HUES48 (cell line): ENCODE data around the gene ZC3H11A.
"Not testable (repeated sequence)": the region's sequence is repeated elsewhere in the genome, so short reads cannot be mapped to it uniquely, and the experiment has no call there.

ENCODE experiments used
- H3K27ac ChIP-seq: one replicate; pipeline ENCODE4 v1.7.0; 2013; ENCODE audit warnings: low read depth, low read length, inconsistent platforms
- H3K27me3 ChIP-seq: 2 replicates; pipeline ENCODE4 v1.6.1; 2013; ENCODE audit warnings: mild to moderate bottlenecking, low read length; ENCODE audit not compliant: control insufficient read depth, insufficient read depth
- H3K36me3 ChIP-seq: 2 replicates; pipeline ENCODE4 v1.6.1; 2013; ENCODE audit warnings: low read length; ENCODE audit not compliant: control insufficient read depth, insufficient read depth
- H3K4me1 ChIP-seq: 2 replicates; pipeline ENCODE4 v1.6.1; 2013; ENCODE audit warnings: mild to moderate bottlenecking, low read length; ENCODE audit not compliant: control insufficient read depth, insufficient read depth
- H3K4me3 ChIP-seq: 2 replicates; pipeline ENCODE4 v1.5.1; 2013; ENCODE audit warnings: mild to moderate bottlenecking, low read depth, low read length
- H3K9ac ChIP-seq: 2 replicates; pipeline ENCODE4 v1.6.1; 2013; ENCODE audit warnings: mild to moderate bottlenecking, low read depth, low read length, moderate library complexity
- H3K9me3 ChIP-seq: 2 replicates; pipeline ENCODE4 v1.6.1; 2013; ENCODE audit warnings: low read length; ENCODE audit not compliant: control insufficient read depth, insufficient read depth

Gene ZC3H11A

GRCh38 chr1:203805689-203806088 lies 10.3 kb downstream of the ZC3H11A start:
- no peak overlapping the region for H3K4me3 ChIP-seq
- H3K4me1 ChIP-seq, result no peaks in the 10 kb centered on the region
- H3K9ac ChIP-seq, result no peak overlapping the region
- H3K27me3 ChIP-seq, result no peaks in the 10 kb centered on the region
- H3K27ac ChIP-seq, result no peak overlapping the region
- H3K36me3 ChIP-seq, result peaks cover 55% of the 10 kb centered on the region
- no peaks in the 10 kb centered on the region for H3K9me3 ChIP-seq

GRCh38 chr1:203807196-203807595 lies 11.8 kb downstream of the ZC3H11A start:
- H3K9me3 ChIP-seq, result no peaks in the 10 kb centered on the region
- H3K27me3 ChIP-seq, result no peaks in the 10 kb centered on the region
- no peaks in the 10 kb centered on the region for H3K4me1 ChIP-seq
- H3K4me3 ChIP-seq, result no peak overlapping the region
- H3K36me3 ChIP-seq, result peaks cover 49% of the 10 kb centered on the region
- no peak overlapping the region for H3K27ac ChIP-seq
- no peak overlapping the region for H3K9ac ChIP-seq

DNA sequence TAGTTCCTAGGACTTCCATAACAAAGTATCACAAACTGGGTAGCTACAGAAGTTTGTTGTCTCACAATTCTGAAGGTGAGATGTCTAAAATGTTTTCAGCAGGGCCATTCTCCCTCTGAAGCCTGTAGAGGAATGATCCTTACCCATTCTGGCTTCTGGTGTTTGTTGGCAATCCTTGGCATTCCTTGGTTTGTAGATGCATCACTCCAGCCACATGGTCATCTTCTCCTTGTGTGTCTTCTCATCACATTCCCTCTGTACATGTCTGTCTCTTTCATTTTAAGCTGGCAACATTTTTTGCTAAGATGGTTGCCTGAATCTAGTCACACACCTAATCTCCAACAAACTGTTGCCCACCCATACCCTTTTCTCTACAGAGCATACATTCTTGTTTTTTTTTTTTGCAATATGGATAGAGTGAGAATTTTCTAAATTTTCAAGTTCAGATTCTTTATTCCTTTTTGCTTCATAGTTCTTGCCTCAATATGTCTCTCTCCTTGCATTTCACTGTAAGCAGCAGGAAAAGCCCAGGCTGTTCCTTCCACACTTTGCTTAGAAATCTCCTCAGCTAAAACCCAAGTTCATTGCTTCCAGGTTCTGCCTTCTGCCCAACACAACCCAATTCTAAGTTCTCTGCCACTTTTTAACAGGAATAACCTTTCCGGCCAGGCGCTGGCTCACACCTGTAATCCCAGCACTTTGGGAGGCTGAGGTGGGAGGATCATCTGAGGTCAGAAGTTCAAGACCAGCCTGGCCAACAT lies 18.3 kb downstream of the ZC3H11A start:
- no peak overlapping the region for H3K9ac ChIP-seq
- H3K27me3 ChIP-seq, result no peaks in the 10 kb centered on the region
- no peaks in the 10 kb centered on the region for H3K9me3 ChIP-seq
- no peak overlapping the region for H3K4me3 ChIP-seq
- H3K27ac ChIP-seq, result no peak overlapping the region
- peaks cover 64% of the 10 kb centered on the region for H3K36me3 ChIP-seq
- H3K4me1 ChIP-seq, result no peaks in the 10 kb centered on the region

GRCh38 chr1:203818399-203818798 lies 23.0 kb downstream of the ZC3H11A start:
- H3K4me1 ChIP-seq, result no peaks in the 10 kb centered on the region
- H3K27me3 ChIP-seq, result no peaks in the 10 kb centered on the region
- no peak overlapping the region for H3K4me3 ChIP-seq
- peaks cover 88% of the 10 kb centered on the region for H3K36me3 ChIP-seq
- no peak overlapping the region for H3K9ac ChIP-seq
- H3K27ac ChIP-seq, result no peak overlapping the region
- H3K9me3 ChIP-seq, result no peaks in the 10 kb centered on the region

DNA sequence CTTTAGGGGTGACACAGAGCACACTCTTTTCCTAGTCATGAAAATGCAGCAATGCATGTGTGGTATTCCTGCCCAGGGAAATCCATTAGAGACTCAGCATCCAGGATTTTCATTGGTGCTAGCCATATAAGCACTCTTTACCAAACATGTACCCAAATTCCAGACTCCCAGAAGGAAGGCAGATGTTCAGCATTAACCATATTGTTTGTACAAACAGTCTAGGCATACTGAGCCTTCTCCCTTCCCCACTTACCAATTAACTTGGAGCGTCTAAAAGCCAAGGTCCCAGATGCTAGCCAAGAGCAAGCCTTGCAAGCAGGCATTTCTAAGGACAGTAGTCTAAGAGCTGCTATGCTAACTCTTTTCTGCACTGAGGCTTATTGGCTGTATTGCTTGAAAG lies 27.9 kb downstream of the ZC3H11A start:
- H3K9ac ChIP-seq, result no peak overlapping the region
- peaks cover 85% of the 10 kb centered on the region for H3K36me3 ChIP-seq
- H3K9me3 ChIP-seq, result no peaks in the 10 kb centered on the region
- H3K27me3 ChIP-seq, result no peaks in the 10 kb centered on the region
- no peak overlapping the region for H3K4me3 ChIP-seq
- H3K27ac ChIP-seq, result no peak overlapping the region
- no peaks in the 10 kb centered on the region for H3K4me1 ChIP-seq

- no peaks in the 10 kb centered on the region for H3K27me3 ChIP-seq
- H3K36me3 ChIP-seq, result peaks cover 86% of the 10 kb centered on the region
- no peaks in the 10 kb centered on the region for H3K4me1 ChIP-seq
- H3K9ac ChIP-seq, result no peak overlapping the region
- H3K4me3 ChIP-seq, result no peak overlapping the region
- H3K9me3 ChIP-seq, result no peaks in the 10 kb centered on the region
- no peak overlapping the region for H3K27ac ChIP-seq
Measured at GRCh38 chr1:203826175-203826574, 30.8 kb downstream of the ZC3H11A start.

- H3K4me1 ChIP-seq, result no peaks in the 10 kb centered on the region
- no peak overlapping the region for H3K9ac ChIP-seq
- H3K4me3 ChIP-seq, result no peak overlapping the region
- no peaks in the 10 kb centered on the region for H3K9me3 ChIP-seq
- H3K27ac ChIP-seq, result no peak overlapping the region
- H3K36me3 ChIP-seq, result peaks cover 85% of the 10 kb centered on the region
- no peaks in the 10 kb centered on the region for H3K27me3 ChIP-seq
Measured at GRCh38 chr1:203828002-203828401, 32.6 kb downstream of the ZC3H11A start.

GRCh38 chr1:203828503-203828902 lies 33.1 kb downstream of the ZC3H11A start:
- H3K9me3 ChIP-seq, result no peaks in the 10 kb centered on the region
- H3K4me1 ChIP-seq, result no peaks in the 10 kb centered on the region
- peaks cover 83% of the 10 kb centered on the region for H3K36me3 ChIP-seq

DNA sequence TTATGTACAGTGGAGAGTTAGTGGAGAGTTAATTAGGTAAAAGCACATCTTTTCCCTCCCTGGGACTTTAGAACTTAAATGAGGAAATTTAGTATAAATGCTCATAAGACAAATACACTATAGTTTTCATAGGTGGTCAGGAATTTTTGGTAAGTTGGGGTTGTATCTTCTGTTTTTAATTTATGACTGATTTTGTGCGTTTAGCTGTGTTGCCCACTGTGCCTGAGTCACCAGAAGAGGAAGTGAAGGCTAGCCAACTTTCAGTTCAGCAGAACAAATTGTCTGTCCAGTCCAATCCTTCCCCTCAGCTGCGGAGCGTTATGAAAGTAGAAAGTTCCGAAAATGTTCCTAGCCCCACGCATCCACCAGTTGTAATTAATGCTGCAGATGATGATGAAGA lies 33.8 kb downstream of the ZC3H11A start:
- H3K4me3 ChIP-seq, result not testable (repeated sequence)
- peaks cover 85% of the 10 kb centered on the region for H3K36me3 ChIP-seq

More at GRCh38 chr1:203828503-203828902, 33.1 kb downstream of the ZC3H11A start:
- Histone ChIP-seq H3K4me3 (no peak overlapping the region), H3K27ac (no peak overlapping the region), H3K27me3 (no peaks in the 10 kb centered on the region), H3K9ac (no peak overlapping the region)

GRCh38 chr1:203835476-203835875 lies 40.1 kb downstream of the ZC3H11A start:
- H3K9ac ChIP-seq, result no peak overlapping the region
- no peak overlapping the region for H3K4me3 ChIP-seq
- H3K27me3 ChIP-seq, result no peaks in the 10 kb centered on the region
- H3K4me1 ChIP-seq, result no peaks in the 10 kb centered on the region
- no peaks in the 10 kb centered on the region for H3K9me3 ChIP-seq
- no peak overlapping the region for H3K27ac ChIP-seq
- H3K36me3 ChIP-seq, result peaks cover 94% of the 10 kb centered on the region

More for the DNA sequence above, 33.8 kb downstream of the ZC3H11A start:
- H3K27ac ChIP-seq, H3K9me3 ChIP-seq, H3K27me3 ChIP-seq, H3K4me1 ChIP-seq, H3K9ac ChIP-seq: not testable (repeated sequence)

DNA sequence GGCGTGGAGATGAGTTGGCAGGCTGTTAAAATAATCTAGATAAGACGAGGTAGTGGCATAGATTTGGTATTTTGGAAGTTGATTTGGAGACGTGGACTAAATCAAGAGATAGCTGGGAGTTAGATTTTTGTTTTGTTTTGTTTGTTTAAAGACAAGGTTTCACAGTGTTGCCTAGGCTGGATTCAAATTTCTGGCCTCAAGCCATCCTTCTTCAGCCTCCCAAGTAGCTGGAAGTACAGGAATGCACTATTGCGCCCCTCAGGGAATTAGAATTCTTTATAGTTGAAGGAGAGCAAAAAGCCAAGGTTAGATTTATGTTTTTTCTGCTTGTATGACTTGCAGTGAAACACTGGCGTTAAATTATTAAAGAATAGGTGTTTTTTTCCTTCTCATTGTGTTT lies 43.7 kb downstream of the ZC3H11A start:
- H3K27ac ChIP-seq, result no peak overlapping the region
- H3K27me3 ChIP-seq, result no peaks in the 10 kb centered on the region
- H3K9ac ChIP-seq, result no peak overlapping the region
- H3K9me3 ChIP-seq, result peaks cover 4% of the 10 kb centered on the region; the same call in 1 of the 2 replicates
- no peak overlapping the region for H3K4me3 ChIP-seq
- H3K4me1 ChIP-seq, result 0 out of 2 replicates have a peak, but pooled peaks cover 6% of the 10 kb centered on the region
- peaks cover 81% of the 10 kb centered on the region for H3K36me3 ChIP-seq
